Ureter (tissue), 1 donor: Measurements from ENCODE around the gene CYBA. TPM values are rescaled to one million over a fixed set of nuclear protein-coding genes. Genes with fewer than 3 reads are reported as not detected.
"Not testable (repeated sequence)": the region's sequence is repeated elsewhere in the genome, so short reads cannot be mapped to it uniquely, and the experiment has no call there.

Experiments
- DNase-seq: peaks from one replicate; pipeline ENCODE4 v3.0.0-alpha.2; 2020; ENCODE audit warnings: low spot score
- total RNA-seq: library from RNA; stranded (reverse); gene quantifications from one replicate; pipeline ENCODE4 v1.2.4, GENCODE V29; 2023
- donor health status: DM: yes; HTN: yes; CAD: no.

The CYBA gene
- total RNA-seq, 1 donor from 2014 or later: 279 TPM

GRCh38 chr16:88614818-88615580 is 35.9 kb downstream of the CYBA start:
- DNase-seq: no peak

GRCh38 chr16:88613911-88614817 is 36.7 kb downstream of the CYBA start:
- no peak for DNase-seq

- no peak for DNase-seq
These were observed 37.6 kb downstream of the CYBA start for GRCh38 chr16:88613293-88613692.

GRCh38 chr16:88610909-88611812 is 39.7 kb downstream of the CYBA start:
- no peak for DNase-seq

GRCh38 chr16:88610080-88610479 is 40.8 kb downstream of the CYBA start:
- no peak for DNase-seq

- not testable (repeated sequence) for DNase-seq
These were observed 41.4 kb downstream of the CYBA start for GRCh38 chr16:88609426-88609825.

- DNase-seq: no peak
These were observed 42.8 kb downstream of the CYBA start for GRCh38 chr16:88608076-88608475.

GRCh38 chr16:88606148-88606757 is 44.6 kb downstream of the CYBA start:
- DNase-seq: no peak

- no peak for DNase-seq
These were observed 45.4 kb downstream of the CYBA start for GRCh38 chr16:88605186-88606147.

GRCh38 chr16:88602091-88602490 is 48.8 kb downstream of the CYBA start:
- no peak for DNase-seq

GRCh38 chr16:88601313-88602036 is 49.4 kb downstream of the CYBA start:
- no peak for DNase-seq

- DNase-seq: no peak
These were observed 50.3 kb downstream of the CYBA start for GRCh38 chr16:88600539-88600896.

- no peak for DNase-seq
These were observed 50.9 kb downstream of the CYBA start for GRCh38 chr16:88599825-88600538.

GRCh38 chr16:88599092-88599733 is 51.6 kb downstream of the CYBA start:
- peak; percentile 61 for DNase-seq

GRCh38 chr16:88597856-88598491 is 52.9 kb downstream of the CYBA start:
- no peak for DNase-seq

- DNase-seq: no peak
These were observed 54.4 kb downstream of the CYBA start for GRCh38 chr16:88596483-88596882.

- DNase-seq: no peak
These were observed 54.9 kb downstream of the CYBA start for GRCh38 chr16:88595921-88596320.

GRCh38 chr16:88595101-88595500 is 55.8 kb downstream of the CYBA start:
- no peak for DNase-seq
